HepG2 (cell line): Measurements from ENCODE around the gene MATK. TPM values are rescaled to one million over a fixed set of nuclear protein-coding genes. Genes with fewer than 3 reads are reported as not detected.
A peak's percentile ranks its signal among the peaks of the same experiment; 100 is the strongest.

Experiments used
- ARNTL ChIP-seq: sonication (generic); formaldehyde crosslinking; IDR thresholded peaks from 2 replicates; pipeline ENCODE4 v1.4.0; 2020; ENCODE audit warnings: mild to moderate bottlenecking, missing genetic modification reagents
- DNMT3B ChIP-seq: conservative IDR thresholded peaks from 2 replicates; pipeline ENCODE4 v1.6.1; 2016; ENCODE audit warnings: missing biosample characterization, control low read depth
- ELF1 ChIP-seq: sonication (generic); formaldehyde crosslinking; IDR thresholded peaks from 2 replicates; pipeline ENCODE4 v1.4.0; 2020; ENCODE audit warnings: missing genetic modification reagents
- ETV5 ChIP-seq: IDR thresholded peaks from 2 replicates; pipeline ENCODE4 v1.6.1; 2018; ENCODE audit warnings: missing biosample characterization, missing genetic modification reagents, inconsistent platforms, borderline replicate concordance
- FOXO1 ChIP-seq: sonication (generic); formaldehyde crosslinking; IDR thresholded peaks from 2 replicates; pipeline ENCODE4 v1.4.0; 2020; ENCODE audit warnings: missing genetic modification reagents
- HDAC2 ChIP-seq: sonication (generic); formaldehyde crosslinking; IDR thresholded peaks from 2 replicates; pipeline ENCODE4 v1.4.0; 2020; ENCODE audit warnings: missing genetic modification reagents
- MIER2 ChIP-seq: IDR thresholded peaks from 2 replicates; pipeline ENCODE4 v1.6.1; 2016; ENCODE audit warnings: missing biosample characterization, missing genetic modification reagents
- MYNN ChIP-seq: sonication (generic); formaldehyde crosslinking; IDR thresholded peaks from 2 replicates; pipeline ENCODE4 v1.4.0; 2020; ENCODE audit warnings: mild to moderate bottlenecking, low read depth, missing genetic modification reagents
- NBN ChIP-seq: fragments of 450-650 bp; conservative IDR thresholded peaks from 2 replicates; pipeline ENCODE4 v1.6.1; 2017
- PCBP2 ChIP-seq: fragments of 200-400 bp; formaldehyde crosslinking; optimal IDR thresholded peaks from 2 replicates; pipeline ENCODE3; 2018; ENCODE audit warnings: low read length, low read depth; ENCODE audit not compliant: poor library complexity, severe bottlenecking
- RAD21 ChIP-seq: fragments of 450-650 bp; formaldehyde crosslinking; IDR thresholded peaks from 2 replicates; pipeline ENCODE4 v1.5.0; 2020; ENCODE audit warnings: mild to moderate bottlenecking
- SPEN ChIP-seq: sonication (generic); formaldehyde crosslinking; IDR thresholded peaks from 2 replicates; pipeline ENCODE4 v1.5.1; 2020; ENCODE audit warnings: low read depth, mild to moderate bottlenecking, missing genetic modification reagents
- ZBTB2 ChIP-seq: sonication (generic); formaldehyde crosslinking; IDR thresholded peaks from 2 replicates; pipeline ENCODE4 v1.8.0; 2022; ENCODE audit warnings: low read depth, missing genetic modification reagents
- ZHX1 ChIP-seq: sonication (generic); formaldehyde crosslinking; IDR thresholded peaks from 2 replicates; pipeline ENCODE4 v1.8.1; 2022; ENCODE audit warnings: low read depth, mild to moderate bottlenecking, missing genetic modification reagents
- ZNF34 ChIP-seq: sonication (generic); formaldehyde crosslinking; IDR thresholded peaks from 2 replicates; pipeline ENCODE4 v1.4.0; 2020; ENCODE audit warnings: mild to moderate bottlenecking, missing genetic modification reagents, borderline replicate concordance
- ZNF501 ChIP-seq: sonication (generic); formaldehyde crosslinking; IDR thresholded peaks from 2 replicates; pipeline ENCODE4 v1.5.1; 2020; ENCODE audit warnings: mild to moderate bottlenecking, moderate library complexity, missing genetic modification reagents
- ZNF562 ChIP-seq: sonication (generic); formaldehyde crosslinking; IDR thresholded peaks from 2 replicates; pipeline ENCODE4 v1.8.0; 2022; ENCODE audit warnings: missing genetic modification reagents, borderline replicate concordance
- ZNF800 ChIP-seq: sonication (generic); formaldehyde crosslinking; IDR thresholded peaks from 2 replicates; pipeline ENCODE4 v1.4.0; 2020; ENCODE audit warnings: missing genetic modification reagents
- ZNF883 ChIP-seq: sonication (generic); formaldehyde crosslinking; IDR thresholded peaks from 2 replicates; pipeline ENCODE4 v1.5.1; 2020; ENCODE audit warnings: mild to moderate bottlenecking, missing genetic modification reagents; ENCODE audit errors: not compliant biosample characterization
- polyA plus RNA-seq, 8 experiments: library from polyadenylated mRNA; depleted of rRNA in 3 of 8; stranded (reverse) in 7 of 8; unstranded in 1 of 8; fragments of >200 nt; fragmentation: Illumina TruSeq in 4 of 8; extraction: Trizol in 4 of 8; gene quantifications; 2 replicates each; pipeline versions ENCODE4 v1.2.1 to v1.2.3, GENCODE V29; 2011 to 2016; ENCODE audit warnings: low read depth in 4 of 8, missing spikeins in 1 of 8, mixed read lengths in 1 of 8; ENCODE audit not compliant: insufficient read depth in 1 of 8
- total RNA-seq, 5 experiments: library from RNA; depleted of rRNA; stranded (reverse); fragments of >200 nt; fragmentation: Illumina TruSeq; extraction: Trizol; gene quantifications; 2 replicates each; pipeline ENCODE4 v1.2.3, GENCODE V29; 2016; ENCODE audit warnings: low read depth in 1 of 5
- TF ChIP-seq, protein P1 (sequence below): fragments of 450-650 bp; IDR thresholded peaks from 2 replicates; pipeline ENCODE4 v1.6.1; 2017; ENCODE audit warnings: mild to moderate bottlenecking

Gene MATK
- total and polyA plus RNA-seq, 2 of the 13 experiments (the other 11 are each of a cell fraction or from before 2014, with no cell fraction given) = 0.09 TPM; not detected in 1

GRCh38 chr19:3762501-3763459 is 23.4 kb downstream of the MATK start, which contains the start of gene MRPL54 (continued):
- TF ChIP-seq, protein P1, sequence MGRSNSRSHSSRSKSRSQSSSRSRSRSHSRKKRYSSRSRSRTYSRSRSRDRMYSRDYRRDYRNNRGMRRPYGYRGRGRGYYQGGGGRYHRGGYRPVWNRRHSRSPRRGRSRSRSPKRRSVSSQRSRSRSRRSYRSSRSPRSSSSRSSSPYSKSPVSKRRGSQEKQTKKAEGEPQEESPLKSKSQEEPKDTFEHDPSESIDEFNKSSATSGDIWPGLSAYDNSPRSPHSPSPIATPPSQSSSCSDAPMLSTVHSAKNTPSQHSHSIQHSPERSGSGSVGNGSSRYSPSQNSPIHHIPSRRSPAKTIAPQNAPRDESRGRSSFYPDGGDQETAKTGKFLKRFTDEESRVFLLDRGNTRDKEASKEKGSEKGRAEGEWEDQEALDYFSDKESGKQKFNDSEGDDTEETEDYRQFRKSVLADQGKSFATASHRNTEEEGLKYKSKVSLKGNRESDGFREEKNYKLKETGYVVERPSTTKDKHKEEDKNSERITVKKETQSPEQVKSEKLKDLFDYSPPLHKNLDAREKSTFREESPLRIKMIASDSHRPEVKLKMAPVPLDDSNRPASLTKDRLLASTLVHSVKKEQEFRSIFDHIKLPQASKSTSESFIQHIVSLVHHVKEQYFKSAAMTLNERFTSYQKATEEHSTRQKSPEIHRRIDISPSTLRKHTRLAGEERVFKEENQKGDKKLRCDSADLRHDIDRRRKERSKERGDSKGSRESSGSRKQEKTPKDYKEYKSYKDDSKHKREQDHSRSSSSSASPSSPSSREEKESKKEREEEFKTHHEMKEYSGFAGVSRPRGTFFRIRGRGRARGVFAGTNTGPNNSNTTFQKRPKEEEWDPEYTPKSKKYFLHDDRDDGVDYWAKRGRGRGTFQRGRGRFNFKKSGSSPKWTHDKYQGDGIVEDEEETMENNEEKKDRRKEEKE = no peak
- TF ChIP-seq HDAC2 = peak; percentile 39; the same call in 1 of the 2 replicates
- no peak; the same call in 1 of the 2 replicates for TF ChIP-seq DNMT3B (CRISPR knock-in tag)
- TF ChIP-seq MYNN (CRISPR knock-in tag) = no peak
- TF ChIP-seq ZNF34 (CRISPR knock-in tag) = no peak
- TF ChIP-seq MIER2 = peak; percentile 31; the same call in 1 of the 2 replicates
- no peak for TF ChIP-seq NBN
- no peak for TF ChIP-seq ZBTB2
- 0 out of 2 replicates have a peak, but pooled peaks have one; percentile 56 for TF ChIP-seq SPEN
- peak; percentile 89; the same call in 1 of the 2 replicates for TF ChIP-seq ZHX1 (CRISPR knock-in tag)
- TF ChIP-seq ZNF800 = no peak
- peak; percentile 82 for TF ChIP-seq ETV5 (CRISPR knock-in tag)
- TF ChIP-seq ARNTL (CRISPR knock-in tag) = no peak
- no peak for TF ChIP-seq ZNF562 (CRISPR knock-in tag)
- TF ChIP-seq RAD21 = peak; percentile 45; the same call in 1 of the 2 replicates
- TF ChIP-seq PCBP2 = no peak
- TF ChIP-seq FOXO1 (CRISPR knock-in tag) = 0 out of 2 replicates have a peak, but pooled peaks have one; percentile 11
- TF ChIP-seq ZNF501 (CRISPR knock-in tag) = peak; percentile 85
- peak; percentile 73 for TF ChIP-seq ZNF883 (CRISPR knock-in tag)
- peak; percentile 93 for TF ChIP-seq ELF1
